T-helper 1 cell (primary cell): ENCODE results near the gene CTU2.

Experiments
- DNase-seq, 5 donors: peaks; one replicate each; pipeline ENCODE4 v3.0.0-alpha.2; 2012 to 2020

CTU2 gene

DNA sequence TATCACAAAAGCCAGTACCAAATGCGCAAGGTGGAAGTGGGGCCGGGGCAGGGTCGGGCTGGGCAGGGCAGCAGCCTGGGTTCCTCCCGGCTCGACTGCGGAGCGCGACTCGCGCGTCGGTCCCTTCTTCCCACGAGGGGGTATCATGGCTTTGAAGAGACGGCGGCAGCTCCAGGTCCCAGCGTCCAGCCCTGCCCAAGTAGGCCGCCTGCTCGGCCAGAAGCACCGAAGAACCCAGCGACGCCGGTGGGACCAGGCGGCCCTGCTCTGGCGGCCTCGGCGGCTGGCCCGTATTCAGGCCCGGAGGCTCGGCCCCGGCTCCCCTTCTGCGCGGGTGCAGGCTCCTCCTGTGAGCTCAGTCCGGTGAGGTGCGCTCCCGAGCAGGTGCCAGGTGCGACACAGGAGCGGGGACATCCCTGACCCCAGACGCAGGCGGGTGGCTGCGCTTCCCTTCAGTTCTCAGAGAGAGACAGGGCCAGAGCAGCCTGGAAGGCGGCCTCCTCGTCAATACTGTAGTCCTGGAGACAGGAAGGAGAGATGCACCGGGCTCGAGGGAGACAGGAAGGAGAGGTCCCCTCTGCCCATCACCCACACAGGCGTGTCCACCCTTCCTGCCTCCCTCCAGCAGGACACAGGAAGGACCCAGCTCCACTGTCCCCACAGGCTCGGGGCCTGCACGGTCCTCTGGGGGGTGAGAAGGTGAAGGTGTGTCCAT, 9.0 kb upstream of the CTU2 start:
- DNase-seq = no peak

- no peak for DNase-seq
Observed at GRCh38 chr16:88697831-88698615, 8.3 kb upstream of the CTU2 start.

GRCh38 chr16:88698646-88699045, 7.7 kb upstream of the CTU2 start:
- DNase-seq = no peak

GRCh38 chr16:88699180-88699579, 7.1 kb upstream of the CTU2 start:
- DNase-seq = no peak

DNA sequence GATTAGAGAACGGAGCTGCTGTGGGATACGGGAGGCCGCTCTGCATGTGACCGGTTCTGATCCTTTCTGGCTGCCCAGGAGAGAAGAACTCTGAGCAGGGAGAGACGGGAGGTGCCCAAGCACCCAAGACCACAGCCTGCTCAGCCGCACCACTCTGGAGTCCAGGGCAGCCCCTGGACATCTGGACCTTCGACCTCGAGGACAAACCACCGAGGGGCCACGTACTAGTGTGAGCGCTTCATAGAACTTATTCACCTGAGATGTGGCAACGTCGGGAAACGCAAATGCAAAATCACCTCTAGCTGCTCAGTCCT, 6.0 kb upstream of the CTU2 start:
- no peak for DNase-seq

DNA sequence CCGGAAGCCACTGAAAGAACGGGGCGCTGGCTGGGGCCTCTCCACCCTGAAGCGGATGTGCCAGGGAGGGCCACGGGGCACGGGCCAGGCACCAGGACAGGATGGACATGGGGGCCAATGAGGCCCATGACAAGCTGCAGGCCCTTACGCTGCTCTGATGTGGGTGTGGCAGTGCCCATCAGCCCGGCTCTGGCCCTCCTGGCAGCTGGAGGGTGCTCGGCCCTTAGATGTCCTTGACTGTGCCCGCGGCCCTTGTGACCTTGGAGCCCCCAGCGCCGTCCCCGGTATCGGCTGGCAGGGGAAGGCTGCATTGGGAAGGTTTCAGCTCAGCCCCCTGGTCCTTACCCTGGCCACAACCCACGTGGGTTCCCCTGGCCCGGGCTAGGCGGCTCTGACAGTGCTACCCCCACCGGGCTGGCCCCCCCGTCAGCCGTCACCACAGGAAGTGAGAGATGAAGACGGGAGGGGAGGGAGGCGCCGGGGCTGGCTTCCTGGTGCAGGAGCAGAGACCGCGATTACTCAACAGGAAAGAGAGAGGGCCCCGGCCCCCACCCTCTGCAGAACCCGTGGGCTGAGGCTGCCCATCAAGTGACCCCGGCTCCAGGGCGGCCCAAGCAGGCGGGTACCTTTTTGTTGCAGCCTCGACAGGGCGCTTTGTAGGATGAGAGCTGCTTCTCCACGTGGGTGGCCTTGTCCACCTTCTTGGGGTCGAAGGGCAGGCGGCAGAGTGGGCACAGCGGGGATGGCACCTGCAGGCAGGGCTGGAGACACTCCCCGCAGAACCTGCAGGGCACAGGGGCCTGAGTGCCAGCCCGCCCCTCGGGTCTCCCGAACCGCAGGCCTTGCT, 5.4 kb upstream of the CTU2 start:
- DNase-seq = peak; percentile 92 to 96 (median 93)

DNA sequence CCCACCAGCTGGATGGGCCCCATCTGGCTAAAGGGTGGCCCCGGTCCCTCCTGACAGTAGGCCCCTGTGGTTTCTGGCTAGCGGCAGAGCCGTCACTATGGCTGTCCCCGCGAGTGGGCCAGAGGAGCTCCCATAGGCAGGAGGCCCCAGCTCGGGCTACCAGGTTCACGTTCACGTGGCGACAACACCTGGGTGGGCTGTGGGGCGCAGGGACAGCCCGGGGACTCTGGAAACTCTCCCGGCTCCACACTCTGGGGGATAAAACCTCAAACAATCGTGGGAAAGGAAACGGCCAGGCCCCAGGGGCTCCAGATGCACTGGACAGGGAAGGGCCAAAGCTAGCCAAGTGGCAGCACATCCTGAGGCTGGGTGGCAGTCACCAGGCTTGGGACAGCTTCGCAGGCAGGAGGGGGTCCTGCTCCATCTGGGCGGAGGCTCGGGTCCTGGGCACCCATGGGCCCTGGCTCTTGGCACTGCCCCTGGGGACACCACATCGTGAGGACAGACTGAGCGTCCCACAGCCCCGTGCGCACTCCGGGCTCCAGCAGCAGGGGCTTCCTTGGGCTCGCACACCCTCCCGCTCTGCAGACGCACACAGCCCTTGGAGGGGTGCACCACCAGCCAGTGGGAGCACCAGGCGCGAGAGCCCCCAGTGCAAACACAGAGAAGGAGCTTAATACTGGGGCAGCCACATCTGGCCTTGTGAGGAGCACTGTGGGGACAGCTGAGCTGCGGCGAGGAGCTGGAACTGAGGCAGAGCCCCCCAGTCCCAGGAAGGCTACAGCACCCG, 4.5 kb upstream of the CTU2 start:
- no peak for DNase-seq

DNA sequence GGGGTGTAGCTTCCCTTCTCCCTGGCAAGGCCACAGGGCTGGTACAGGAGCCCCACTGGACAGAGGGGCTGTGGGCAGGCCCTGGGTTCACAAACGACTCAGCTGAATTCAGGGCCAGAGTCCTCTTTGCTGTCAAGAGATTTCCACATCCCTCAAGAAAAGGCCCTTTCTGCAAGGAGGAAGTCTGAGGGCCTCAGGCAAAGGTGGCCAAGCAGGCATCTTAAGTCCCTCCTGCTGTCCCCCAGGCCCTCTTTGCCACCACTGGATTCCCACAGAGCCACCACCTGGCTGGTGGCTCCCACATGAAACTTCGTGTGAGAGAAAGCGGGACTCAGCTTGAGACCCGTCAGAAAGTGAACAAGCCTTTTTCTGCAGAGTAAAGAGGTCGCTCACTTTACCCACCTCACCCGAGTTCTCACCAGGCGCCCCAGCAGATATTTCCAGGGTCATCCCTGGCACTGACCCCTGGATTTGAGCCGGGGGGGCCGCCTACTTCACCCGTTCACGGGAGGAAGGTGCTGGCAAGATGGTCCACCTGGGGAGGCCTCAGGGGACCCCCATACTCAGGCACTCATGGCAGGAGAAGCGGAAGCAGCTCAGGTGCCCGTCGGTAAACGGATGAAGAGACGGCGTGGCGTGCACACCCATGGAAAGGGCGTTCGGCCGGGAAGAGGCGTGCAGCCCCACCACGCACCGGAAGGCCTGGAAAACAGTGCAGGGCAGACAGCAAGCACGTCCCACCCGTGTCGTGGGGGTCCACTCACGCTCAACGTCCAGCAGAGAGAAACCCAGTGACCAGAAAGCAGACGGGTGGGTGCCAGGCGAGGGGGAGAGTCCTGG, 3.7 kb upstream of the CTU2 start:
- DNase-seq = peak in 1 of 5 donors; percentile 30

DNA sequence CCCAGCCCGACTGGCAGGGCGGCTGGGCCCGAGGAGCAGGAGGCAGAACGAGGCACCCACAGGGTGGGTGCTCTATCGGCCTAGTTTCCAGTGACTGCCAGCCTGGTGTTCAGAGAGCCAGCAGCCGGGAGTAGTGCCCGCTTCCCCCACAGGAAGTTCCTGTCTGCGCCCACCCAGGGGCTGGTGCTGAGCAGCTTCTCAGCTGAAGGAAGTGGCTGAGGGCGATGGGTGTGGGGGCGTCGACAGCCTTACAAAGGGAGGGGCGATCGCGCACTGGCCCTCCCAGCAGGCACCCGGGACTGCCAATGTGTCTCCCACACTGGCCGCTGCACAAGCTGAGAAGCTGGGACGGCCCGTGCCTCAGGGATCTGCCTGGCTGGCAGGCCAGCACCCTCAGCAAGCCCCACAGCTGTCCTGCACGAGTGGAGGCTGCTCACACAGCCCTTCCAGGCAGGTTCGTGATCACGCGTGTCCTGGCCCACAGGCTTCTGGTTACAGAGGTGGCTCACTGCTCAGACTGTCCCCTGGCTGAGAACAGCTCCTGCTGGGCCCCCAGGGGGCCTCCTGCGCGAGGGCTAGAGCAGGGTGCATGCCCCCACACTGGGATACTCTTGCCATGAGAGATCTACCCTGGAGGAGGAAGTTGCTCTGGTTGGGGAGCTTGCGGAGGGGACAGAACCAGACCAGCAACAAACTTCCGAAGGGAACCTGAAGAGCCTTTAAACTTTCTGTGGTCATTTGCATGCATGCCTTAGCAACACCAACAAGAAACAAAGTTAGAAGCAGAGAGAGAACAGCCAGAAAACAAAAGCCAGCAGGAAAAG, 2.6 kb upstream of the CTU2 start:
- peak; percentile 51 to 83 (median 52) for DNase-seq

DNA sequence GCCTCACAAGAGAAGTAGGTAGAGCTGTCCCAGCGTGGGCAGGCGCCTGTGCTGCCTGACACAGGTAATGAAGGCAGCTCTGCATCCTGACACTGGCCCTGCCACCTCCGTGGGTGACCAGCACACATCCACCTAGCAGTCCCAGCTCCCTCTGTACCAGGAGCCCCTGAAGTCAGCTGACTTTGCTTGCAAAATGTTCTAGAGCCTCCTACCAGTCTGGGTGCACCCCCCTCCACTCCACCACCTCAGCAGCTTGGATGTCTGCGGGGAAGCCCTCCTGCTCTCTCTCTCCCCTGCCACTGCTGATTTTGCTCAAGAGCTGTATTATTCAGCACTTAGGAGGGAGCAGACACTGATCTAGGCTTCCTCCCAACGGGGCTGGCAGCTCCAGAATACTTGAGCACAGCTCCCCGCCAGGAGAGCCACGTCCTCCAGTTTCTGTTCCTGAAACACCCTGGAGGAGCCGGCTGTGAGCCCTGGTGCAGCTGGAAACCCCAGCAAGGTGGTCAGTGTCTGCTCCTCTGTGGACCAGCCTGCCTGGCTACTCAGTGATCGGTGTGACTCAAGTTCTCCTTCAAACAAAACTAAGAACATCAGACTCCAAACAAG, 1.1 kb upstream of the CTU2 start:
- DNase-seq = peak in 2 of 5 donors; percentile 37 to 40

DNA sequence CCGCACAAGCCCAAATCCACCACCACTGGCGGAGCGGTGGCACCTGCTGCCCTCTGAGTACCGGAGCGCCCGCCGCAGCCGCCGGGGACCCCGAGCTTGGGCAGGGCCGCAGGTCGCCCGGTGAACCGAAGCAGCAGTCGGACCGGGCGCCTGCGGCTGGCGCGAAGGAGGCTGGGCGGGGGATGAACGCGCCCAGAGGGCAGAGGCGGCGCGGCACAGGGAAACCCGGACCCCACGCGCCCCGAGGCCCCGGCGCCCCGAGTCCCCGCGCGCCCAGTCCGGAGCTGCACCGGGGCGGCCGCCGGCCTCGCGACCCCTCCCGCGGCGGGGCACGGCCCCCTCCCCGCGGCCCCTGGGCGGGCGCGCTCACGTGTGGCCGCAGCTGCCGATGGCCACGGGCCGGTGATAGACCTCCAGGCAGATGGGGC, 488 bp upstream of the CTU2 start:
- DNase-seq = no peak

DNA sequence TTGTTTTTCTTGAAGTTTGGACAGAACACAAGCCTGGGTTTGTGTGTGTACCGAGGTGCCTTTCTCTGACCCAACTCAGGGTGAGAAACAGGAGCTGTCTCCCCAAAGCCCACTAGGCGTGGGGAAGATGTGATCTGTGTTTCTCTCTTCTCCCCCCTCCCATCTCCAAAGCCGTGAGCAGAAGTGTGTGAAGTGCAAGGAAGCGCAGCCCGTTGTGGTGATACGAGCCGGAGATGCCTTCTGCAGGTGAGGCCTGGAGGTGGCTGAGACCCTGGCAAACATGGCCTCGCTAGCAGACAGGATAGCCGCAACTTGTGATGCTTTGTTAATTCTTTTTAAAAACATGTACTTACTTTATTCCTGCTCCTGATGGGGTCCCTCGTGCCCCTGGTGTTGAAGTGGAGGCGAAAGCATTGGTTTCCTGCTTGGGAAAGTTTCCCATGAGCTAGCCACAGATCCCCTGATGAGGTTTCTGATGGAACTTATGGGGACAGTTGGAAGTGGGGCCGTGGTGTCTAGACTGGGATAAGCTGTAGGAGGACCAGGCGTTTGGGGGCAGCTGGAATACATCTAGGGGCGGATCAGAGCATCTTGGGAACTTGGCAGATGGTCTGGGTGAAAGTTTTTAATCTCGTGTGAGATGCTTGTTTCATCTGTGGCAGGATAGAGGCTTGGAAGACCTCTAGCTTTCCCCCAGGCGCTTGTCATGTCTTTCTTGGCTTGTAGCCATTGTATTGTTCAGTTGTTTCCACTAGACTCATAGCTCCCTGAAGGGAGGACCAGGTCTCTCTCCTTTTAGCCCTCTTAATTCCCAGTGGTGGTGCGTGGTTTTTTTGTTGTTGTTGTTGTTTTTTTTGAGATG, 893 bp downstream of the CTU2 start:
- no peak for DNase-seq

- no peak for DNase-seq
Observed at GRCh38 chr16:88710556-88710955, 4.3 kb downstream of the CTU2 start.

GRCh38 chr16:88711750-88712340, 5.5 kb downstream of the CTU2 start:
- no peak for DNase-seq

DNA sequence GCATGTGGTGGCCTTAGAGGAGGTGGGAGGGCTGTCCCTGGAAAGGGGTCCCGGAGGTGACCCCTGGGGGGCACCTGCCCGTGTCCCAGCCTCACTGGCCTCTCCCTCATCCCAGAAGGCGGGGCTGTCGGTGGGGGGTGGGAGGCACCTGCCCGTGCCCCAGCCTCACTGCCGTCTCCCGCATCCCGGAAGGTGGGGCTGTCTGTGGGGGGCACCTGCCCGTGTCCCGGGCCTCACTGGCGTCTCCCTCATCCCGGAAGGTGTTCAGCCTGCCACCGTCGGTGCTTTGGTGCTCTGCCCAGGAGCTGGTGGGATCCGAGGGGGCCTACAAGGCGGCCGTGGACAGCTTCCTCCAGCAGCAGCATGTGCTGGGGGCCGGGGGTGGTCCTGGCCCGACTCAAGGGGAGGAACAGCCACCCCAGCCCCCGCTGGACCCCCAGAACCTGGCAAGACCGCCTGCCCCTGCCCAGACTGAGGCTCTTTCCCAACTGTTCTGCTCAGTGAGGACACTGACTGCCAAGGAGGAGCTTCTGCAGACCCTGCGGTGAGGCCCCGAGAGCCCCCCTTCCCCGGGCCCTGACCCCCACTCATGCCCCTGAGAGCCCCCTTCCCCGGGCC, 6.2 kb downstream of the CTU2 start:
- DNase-seq = no peak

GRCh38 chr16:88713054-88713453, 6.8 kb downstream of the CTU2 start:
- DNase-seq = no peak

GRCh38 chr16:88713568-88714419, 7.5 kb downstream of the CTU2 start:
- DNase-seq = no peak
